Measurements from ENCODE around the gene UBE2B.

GRCh38 chr5:134394932-134395331 is 23.6 kb downstream of the UBE2B start:
- TF ChIP-seq EP300 (IDR thresholded peaks at IDR 0.05; ENCODE audit: borderline replicate concordance) = no peak
- no peak for TF ChIP-seq CEBPB (IDR thresholded peaks at IDR 0.05)
- TF ChIP-seq, protein P1, sequence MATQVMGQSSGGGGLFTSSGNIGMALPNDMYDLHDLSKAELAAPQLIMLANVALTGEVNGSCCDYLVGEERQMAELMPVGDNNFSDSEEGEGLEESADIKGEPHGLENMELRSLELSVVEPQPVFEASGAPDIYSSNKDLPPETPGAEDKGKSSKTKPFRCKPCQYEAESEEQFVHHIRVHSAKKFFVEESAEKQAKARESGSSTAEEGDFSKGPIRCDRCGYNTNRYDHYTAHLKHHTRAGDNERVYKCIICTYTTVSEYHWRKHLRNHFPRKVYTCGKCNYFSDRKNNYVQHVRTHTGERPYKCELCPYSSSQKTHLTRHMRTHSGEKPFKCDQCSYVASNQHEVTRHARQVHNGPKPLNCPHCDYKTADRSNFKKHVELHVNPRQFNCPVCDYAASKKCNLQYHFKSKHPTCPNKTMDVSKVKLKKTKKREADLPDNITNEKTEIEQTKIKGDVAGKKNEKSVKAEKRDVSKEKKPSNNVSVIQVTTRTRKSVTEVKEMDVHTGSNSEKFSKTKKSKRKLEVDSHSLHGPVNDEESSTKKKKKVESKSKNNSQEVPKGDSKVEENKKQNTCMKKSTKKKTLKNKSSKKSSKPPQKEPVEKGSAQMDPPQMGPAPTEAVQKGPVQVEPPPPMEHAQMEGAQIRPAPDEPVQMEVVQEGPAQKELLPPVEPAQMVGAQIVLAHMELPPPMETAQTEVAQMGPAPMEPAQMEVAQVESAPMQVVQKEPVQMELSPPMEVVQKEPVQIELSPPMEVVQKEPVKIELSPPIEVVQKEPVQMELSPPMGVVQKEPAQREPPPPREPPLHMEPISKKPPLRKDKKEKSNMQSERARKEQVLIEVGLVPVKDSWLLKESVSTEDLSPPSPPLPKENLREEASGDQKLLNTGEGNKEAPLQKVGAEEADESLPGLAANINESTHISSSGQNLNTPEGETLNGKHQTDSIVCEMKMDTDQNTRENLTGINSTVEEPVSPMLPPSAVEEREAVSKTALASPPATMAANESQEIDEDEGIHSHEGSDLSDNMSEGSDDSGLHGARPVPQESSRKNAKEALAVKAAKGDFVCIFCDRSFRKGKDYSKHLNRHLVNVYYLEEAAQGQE (IDR thresholded peaks at IDR 0.05; ENCODE audit: low read depth) = no peak
- TF ChIP-seq EGR1 (IDR thresholded peaks at IDR 0.05) = no peak
- TF ChIP-seq, protein P2, sequence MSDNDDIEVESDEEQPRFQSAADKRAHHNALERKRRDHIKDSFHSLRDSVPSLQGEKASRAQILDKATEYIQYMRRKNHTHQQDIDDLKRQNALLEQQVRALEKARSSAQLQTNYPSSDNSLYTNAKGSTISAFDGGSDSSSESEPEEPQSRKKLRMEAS (IDR thresholded peaks at IDR 0.05) = no peak
- TF ChIP-seq TEAD4 (IDR thresholded peaks at IDR 0.05) = no peak
- no peak for TF ChIP-seq YY1 (IDR thresholded peaks at IDR 0.05; ENCODE audit: low read depth)
- TF ChIP-seq RAD21 (IDR thresholded peaks at IDR 0.05; ENCODE audit: low read depth) = no peak
- no peak for TF ChIP-seq ZBTB7A (IDR thresholded peaks at IDR 0.05; ENCODE audit: low read depth)
- TF ChIP-seq CREB1 (IDR thresholded peaks at IDR 0.05; ENCODE audit: low read depth) = no peak
- no peak for TF ChIP-seq TCF12 (IDR thresholded peaks at IDR 0.05; ENCODE audit: low read depth)
- no peak for TF ChIP-seq TAF1 (IDR thresholded peaks at IDR 0.05; ENCODE audit: low read depth)

Data from Ishikawa (cell line).